ENCODE results near the gene HNRNPAB.
"Not testable (repeated sequence)": the region's sequence is repeated elsewhere in the genome, so short reads cannot be mapped to it uniquely, and the experiment has no call there.

HNRNPAB gene

GRCh38 chr5:178232124-178232919 lies 28.0 kb downstream of the HNRNPAB start, which contains the start of gene PHYKPL:
Gene PHYKPL, minus strand, starts transcription at chr5:178232802. Its CDS starts 252 bp downstream, at chr5:178232550.
- peak; percentile 69 for DNase-seq

- no peak for DNase-seq
Observed at GRCh38 chr5:178232920-178233429, 28.6 kb downstream of the HNRNPAB start.

- no peak for DNase-seq
Observed at GRCh38 chr5:178234121-178234749, 29.9 kb downstream of the HNRNPAB start.

- DNase-seq: peak; percentile 75
Observed at GRCh38 chr5:178234750-178235587, 30.6 kb downstream of the HNRNPAB start.

DNA sequence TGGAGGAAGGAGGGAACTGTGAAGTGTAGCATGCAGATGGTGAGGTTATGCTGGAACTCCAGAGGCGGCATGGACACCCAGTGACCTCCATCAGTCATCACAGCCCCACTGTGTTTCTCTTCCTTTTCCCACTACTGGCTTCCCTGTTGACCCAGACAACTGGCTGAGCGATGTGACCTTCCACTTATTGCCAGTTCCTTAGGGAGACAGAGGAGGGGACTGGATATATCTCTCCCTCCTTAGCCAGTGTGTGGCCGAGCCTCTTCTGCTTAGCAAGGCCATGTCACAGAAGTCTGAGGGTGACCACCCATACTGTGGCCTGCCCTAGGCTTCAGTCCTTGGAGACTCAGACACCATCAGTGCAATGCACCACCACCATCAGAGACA lies 31.2 kb downstream of the HNRNPAB start:
- DNase-seq: no peak

GRCh38 chr5:178236126-178236525 lies 31.8 kb downstream of the HNRNPAB start:
- no peak for DNase-seq

GRCh38 chr5:178236679-178237078 lies 32.3 kb downstream of the HNRNPAB start:
- no peak for DNase-seq

GRCh38 chr5:178237431-178238312 lies 33.3 kb downstream of the HNRNPAB start:
- DNase-seq: no peak

- DNase-seq: no peak
Observed at GRCh38 chr5:178238313-178238635, 33.9 kb downstream of the HNRNPAB start.

- no peak for DNase-seq
Observed at GRCh38 chr5:178238711-178239592, 34.6 kb downstream of the HNRNPAB start.

DNA sequence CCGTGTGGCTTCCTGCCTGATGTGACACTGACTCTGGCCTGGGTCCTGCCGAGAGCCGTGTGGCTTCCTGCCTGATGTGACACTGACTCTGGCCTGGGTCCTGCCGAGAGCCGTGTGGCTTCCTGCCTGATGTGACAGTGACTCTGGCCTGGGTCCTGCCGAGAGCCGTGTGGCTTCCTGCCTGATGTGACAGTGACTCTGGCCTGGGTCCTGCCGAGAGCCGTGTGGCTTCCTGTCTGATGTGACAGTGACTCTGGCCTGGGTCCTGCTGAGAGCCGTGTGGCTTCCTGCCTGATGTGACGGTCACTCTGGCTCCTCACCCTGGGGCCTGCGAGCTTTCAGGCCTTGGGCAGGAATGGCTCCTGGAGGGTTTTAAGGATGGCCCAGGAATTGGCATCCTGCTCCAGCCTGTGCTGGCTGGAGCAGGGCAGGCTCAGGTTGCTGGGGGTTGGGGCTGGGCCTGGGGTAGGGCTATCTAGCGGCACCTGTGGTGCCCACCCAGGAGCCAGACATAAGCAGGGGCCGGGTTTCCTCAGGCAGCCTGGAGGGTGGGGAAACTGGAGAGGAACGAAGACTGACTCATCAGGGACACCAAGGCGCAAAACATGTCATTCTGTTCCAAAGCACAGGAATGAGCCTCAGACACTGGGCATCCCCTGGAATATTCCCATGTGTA lies 35.4 kb downstream of the HNRNPAB start:
- DNase-seq: not testable (repeated sequence)

- no peak for DNase-seq
Observed at GRCh38 chr5:178240341-178240741, 36.0 kb downstream of the HNRNPAB start.

DNA sequence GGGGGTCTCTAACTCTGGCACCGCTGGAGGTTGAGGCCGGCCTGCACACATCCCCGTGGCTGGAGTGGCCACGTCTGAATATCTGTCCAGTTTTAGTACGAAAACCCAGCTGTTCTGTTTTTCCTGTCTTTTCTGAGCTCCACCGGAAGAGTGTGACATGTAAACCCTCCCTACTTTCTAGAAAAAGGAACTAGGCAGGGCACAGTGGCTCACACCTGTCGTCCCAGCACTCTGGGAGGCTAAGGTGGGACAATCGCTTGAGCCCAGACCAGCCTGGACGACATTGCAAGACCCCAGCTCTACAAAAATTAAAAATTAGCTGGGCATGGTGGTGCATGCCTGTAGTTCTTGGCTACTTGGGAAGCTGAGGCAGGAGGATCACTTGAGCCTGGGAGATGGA lies 36.4 kb downstream of the HNRNPAB start:
- DNase-seq: no peak

DNA sequence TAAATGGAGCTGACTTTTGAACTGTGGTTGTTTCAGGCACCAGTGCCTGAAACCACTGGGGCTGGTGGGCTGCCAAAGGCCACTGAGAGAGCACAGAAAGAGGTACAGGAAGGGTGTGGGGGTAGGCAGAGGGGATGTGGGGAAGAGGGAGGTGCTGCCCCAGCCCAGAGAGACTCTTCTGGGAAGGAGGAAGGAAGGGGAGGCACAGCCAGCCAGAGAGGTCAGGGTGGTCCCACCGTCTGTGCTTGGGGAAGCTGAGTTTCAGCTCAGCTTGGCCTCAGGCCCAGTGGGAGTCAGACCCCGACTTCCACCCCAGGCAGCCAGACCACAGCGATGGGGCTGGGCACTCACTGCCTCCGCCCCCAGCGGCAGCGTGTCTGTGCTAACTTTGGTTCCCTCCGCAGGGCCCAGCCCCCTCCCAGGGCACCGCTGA lies 36.9 kb downstream of the HNRNPAB start:
- no peak for DNase-seq

- no peak for DNase-seq
Observed at GRCh38 chr5:178241688-178242231, 37.4 kb downstream of the HNRNPAB start.

DNA sequence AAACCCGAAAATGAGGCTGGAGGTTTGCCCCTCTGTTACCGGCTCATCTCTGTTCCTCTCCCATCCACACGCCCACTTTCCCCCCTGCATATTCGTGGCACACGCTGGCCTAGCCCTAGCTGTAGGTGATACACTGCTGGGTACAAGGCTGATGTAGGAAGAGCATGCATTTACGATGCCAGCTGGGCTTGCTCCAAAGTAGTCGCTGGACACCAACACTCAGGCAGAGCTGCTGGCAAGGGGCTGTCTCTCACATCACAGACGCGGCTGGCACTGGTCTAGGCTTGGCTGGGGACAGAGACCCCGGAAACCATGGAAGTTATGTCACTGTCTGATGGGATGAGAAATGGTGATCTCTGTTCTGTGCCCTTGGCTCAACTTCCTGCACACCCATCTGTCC lies 38.1 kb downstream of the HNRNPAB start:
- no peak for DNase-seq

- DNase-seq: no peak
Observed at GRCh38 chr5:178244576-178244975, 40.2 kb downstream of the HNRNPAB start.

GRCh38 chr5:178245389-178245788 lies 41.1 kb downstream of the HNRNPAB start:
- DNase-seq: no peak

DNA sequence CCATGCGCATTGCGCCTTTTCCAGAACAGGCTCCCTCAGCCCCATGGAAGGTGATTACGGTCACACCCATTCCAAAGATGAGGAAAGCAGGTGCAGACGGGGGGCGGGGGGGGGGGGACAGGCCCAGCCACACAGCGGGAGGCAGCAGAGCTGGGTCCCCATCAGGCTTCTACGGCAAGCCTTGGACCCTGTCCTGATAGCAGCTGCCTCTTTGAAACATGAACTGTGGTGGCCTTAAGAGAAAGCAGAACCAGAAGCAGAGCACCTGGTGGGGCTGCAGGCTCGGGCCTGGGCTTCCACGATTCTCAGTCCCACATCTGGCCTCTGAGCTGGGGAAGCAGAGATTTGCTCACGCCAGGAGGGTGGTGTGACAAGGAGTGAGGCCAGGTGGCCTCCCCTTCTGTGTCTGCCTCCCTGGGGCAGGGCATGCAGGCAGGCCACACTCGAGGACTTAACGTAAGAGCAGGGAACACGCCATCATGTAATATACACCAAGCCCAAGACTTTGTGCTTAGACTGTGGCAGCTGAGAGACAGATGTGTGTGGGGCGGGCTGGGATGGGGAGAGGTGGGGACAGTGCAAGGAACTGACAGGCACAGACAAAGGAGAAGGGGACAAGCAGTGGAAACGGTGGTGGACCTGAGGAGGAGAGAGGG lies 42.4 kb downstream of the HNRNPAB start:
- DNase-seq: no peak
